ENCODE results near the gene HOXD8.

Gene HOXD8

DNA sequence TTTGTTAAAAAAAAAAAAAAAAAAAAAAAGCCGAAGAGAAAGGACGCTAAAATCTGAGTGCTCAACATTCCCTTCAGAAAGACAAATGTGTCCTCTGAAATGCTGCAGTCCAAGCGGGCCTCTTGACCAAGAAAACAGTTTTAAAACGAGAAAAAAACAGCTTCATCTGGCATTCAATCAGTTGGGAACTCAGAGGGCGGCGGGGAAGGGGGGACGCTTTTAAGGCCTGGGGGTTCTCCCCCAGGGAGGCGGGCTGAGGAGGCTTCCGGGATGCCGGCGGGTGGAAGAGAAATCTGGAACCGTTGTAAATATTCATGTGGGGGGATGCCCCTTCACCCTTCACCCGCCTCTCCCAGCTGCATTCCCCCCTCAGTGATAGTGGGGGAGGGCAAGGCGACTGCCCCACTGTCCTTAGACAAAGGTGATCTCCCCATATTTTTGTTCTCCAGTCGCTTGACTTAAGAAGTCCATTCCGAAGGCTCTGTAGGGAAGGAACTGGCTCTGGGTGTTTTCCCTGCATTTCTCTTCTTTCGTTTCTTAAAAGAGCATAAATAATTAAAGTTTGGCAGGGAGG, 25.7 kb upstream of the HOXD8 start:
- no peak for DNase-seq

DNA sequence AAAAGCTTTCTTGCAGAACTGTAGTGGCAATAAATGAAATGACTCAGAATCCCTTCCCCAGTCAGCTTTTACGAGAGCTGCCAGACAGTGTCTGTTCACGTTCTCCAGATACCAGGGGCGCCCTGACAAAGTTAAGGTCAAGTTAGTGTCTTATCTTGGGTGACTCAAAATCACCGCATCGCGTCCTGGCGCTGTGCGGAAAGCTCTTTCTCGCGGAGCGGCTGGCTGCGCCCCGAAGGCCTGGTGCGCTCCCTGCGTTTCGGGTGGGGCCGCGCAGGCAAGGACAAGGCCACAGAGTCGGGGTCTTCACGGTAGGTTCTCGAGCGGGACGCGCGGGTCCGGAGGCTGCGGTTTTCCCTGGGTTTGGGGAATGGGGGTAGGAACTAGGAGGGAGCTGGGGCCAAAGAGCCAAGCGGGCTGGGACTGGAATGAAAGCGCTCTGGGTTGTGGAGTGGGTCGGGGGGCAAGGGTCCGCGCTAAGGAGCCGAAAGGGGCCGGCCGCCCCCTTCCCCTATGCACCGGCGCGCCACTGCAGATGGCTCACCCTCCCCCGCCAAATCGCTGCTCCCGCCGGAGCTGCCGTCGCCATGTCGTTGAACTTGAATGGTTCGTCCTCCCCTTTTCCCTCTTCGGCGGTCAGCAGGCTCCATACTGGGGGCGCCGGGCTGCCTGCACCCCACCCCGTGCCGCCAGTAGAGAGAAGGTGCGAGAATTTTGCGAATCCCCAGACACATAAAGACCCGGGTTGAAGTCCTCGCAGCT, 25.0 kb upstream of the HOXD8 start:
- no peak for DNase-seq

DNA sequence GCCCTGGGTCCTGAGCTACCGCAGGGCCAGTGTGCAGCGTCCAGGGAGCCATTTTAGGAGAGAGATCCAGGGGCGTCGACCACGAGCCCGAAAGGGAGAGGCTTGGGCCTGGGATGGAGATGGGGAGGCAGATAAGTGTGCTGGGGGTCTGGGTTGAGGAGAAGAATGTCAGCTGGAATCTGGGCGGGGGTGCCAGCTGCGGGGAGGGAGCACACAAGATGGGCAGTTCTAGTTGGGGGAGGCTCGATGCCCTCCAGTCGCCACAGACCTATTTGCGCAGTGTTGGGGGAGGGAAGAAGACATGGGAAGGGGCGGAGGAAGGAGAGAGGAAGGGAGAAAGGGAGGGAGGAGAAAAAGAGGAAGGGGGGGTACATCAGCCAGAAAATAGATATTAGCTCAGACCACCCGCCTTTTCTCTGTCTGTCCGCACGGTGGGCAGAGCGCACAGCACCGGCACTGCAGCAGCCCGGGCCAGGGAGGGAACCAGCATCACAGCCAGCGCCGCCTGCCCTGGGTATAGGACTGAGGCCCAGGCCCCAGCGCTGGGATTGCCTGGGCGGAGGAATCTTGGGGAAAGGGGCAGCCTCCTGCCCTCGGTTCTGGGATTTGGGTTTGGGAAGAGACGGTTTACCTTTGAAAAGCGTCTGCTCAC, 24.3 kb upstream of the HOXD8 start:
- DNase-seq: no peak

DNA sequence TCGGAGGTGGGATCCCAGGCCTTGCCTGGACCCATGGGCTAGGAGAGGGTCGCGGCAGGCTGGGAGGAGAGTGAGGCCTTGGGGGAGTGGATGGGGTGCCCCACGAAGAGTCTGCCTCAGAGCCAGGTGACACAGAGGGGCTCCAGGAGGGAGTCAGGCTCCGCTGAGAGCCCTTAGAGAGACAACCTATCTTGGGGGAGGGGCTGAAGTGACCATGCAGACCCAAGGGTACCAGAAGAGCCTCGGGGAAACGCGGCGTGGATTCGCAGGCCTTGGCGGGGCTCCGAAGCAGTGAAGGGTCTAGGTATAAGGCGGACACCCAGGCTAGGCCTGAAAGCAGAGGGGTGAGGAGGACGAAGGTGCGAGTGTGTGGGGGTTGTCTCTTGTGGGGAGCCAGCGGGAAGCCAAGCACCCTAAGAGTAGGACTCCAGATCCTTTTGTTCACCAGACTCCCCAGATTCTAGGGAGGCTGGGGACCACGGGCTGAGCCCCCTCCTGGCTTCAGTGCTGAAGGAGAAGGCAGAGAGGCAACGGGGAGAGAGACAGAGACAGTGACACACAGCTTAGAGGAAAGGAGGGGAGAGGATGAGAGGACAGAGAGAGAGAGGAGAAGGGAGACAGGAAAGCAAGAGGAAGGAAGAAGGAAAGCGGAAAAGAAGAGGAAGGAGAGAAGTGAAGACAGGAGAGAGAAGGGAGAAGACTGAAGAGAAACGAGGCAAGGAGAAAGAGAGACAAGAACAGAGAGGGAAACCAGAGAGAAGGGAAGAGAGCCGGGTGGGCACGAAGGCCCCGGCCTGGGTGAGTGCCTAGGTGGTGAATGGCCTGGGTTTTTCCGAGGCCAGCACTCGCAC, 23.6 kb upstream of the HOXD8 start:
- no peak for DNase-seq

DNA sequence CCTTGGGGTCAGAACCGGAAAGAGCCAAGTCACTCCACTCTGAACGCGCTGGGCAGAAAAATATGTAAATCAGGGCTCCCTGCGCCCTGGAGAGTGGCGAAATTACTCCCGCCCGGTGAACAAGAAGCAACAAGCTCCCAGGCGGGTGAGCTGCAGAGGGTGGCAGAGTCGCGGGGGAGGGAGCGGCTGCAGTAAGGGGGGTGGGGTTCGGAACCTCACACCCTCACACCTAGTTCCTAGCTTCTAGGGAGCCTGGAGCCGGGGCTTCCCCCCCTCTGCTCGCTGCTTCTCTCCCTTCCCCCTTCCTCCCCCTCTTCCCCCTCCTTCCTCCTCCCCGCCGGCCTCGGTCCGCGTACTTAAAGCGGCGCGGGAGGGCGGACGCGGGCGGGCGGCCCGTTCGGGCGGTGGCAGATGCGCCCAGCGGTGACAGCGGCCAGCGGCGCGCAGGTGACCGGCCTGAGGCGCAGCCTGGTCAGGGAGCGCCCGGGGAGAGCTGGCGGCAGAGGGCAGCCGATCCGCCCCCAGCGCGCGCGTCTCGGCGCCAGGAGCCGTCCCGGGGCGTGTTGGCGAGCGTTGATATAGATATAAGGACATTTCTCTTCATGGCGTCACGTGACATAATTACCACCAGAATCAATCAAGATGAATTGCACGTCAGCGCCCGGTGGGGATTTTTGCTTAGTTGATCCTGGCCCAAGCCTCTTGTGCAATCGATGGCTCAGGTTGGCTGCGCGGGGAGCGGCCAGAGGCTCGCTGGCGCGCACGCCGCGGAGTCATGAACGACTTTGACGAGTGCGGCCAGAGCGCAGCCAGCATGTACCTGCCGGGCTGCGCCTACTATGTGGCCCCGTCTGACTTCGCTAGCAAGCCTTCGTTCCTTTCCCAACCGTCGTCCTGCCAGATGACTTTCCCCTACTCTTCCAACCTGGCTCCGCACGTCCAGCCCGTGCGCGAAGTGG, 22.6 kb upstream of the HOXD8 start, which contains the start of gene HOXD11:
Gene HOXD11, plus strand, starts transcription at position 700 of the 959 bp plus-strand sequence. Its CDS starts 76 bp downstream, at position 776.
- peak; percentile 78 for DNase-seq

DNA sequence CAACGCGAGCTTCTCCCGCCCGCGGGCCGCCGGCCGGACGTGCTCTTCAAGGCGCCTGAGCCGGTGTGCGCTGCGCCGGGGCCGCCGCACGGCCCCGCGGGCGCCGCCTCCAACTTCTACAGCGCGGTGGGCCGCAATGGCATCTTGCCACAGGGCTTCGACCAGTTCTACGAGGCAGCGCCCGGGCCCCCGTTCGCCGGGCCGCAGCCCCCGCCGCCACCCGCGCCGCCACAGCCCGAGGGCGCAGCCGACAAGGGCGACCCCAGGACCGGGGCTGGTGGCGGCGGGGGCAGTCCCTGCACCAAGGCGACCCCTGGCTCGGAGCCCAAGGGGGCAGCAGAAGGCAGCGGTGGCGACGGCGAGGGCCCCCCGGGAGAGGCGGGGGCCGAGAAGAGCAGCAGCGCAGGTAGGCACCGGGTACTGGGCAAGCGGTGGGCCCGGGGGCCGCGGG, 21.7 kb upstream of the HOXD8 start:
- DNase-seq: no peak

DNA sequence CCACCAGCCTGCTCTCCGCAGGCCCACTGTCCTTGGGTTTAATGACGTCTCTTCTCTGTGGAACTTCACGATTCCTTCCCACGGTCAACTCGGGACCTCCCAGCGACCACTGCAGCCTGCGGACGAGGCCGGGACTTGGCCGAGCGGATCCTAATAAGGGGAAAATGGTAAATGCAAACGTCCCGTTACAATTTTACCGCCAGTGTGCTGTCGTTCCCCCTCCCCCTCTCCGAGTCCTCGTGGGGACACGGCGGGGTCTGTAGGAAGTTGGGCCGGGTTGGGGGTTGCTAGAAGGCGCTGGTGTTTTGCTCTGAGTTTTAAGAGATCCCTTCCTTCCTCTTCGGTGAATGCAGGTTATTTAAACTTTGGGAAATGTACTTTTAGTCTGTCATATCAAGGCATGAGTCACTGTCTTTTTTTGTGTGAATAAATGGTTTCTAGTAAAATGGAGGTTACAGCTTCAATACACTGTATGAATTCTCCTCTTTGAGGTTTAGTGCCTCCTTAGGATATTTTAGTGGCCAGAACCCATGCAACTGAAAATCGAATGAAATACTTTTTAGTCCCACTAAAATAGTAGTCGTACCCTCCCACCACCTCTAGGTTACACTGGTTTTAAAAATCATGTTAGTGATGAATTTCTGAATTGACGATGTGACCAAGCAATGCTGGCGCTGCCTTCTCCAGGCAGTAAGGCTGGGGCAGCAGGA, 20.2 kb upstream of the HOXD8 start:
- peak; percentile 35 for DNase-seq

DNA sequence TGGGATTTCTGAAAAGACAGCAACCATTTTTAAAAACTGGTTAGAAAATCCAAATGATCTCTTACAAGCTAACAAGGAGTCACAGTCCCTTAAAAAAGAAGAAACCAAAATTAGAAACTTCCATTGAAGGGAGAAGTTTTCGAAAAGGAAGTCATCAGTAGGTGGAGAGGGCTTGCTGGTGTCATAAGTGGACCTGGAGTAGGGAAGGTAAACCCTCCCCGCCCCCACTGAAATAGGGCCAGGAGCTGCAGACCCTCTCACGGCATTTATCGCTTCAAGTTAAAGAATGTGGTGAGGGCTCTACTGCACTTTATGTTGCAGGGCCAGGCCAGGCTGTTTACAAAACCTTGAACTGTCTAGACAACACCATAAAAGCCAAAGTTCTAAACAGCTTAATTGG, 19.6 kb upstream of the HOXD8 start:
- DNase-seq: no peak

DNA sequence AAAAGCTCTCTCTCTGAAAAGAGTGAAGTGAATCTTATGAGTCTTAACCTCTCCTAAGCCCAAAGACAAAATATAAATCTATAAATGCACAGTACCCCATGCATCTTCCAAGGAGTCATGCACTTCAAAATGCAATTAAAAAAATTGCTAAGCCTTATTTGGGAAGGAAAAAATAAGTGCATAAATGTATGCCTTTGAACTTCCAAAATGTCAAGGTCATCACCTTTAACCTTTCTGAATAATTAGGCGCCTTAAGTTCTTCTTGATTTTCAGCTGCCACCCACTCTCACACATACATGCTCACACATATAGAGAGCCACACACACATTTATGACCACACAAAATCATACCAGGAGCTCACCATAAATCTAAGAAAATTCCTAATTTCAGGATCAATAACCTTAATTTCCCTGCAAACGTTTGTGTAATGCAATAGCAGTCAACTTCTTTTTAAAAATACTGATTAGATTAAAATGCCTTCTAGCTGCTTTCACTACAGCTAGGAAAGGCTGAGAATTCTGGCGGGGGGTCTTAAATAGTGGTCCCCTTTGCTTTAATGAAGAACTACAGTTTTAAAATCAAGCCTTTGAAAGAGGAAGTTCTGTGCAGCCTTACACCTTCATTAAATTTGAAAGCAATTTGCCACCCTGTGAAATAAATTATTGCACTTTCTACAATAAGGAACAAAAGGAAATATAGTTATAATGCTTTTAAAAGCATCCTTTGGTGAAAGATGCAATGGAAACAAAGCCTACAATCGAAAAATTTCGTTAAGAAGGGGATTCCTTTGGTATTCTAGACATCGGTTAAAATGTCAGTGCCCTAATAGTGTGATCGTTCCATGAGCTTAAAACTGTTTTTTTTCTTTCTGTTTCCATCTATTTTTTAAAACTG, 18.8 kb upstream of the HOXD8 start:
- DNase-seq: peak; percentile 37

DNA sequence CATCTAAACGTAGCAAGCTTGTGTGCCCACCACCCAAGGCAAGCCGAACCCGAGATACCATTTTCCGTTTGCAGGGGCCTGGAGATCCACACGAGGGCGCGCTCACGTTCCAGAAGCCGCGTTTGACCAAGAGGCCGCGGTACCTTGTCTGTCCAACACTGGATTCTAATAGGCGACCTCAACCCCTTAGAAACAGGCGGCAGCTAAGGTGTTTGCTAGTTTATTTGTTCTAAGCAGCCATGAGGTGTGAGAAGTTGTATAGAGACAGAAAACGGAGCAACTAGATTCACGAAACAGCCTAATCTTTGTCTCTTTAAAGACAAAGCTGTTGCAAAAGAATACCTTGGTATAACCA, 18.2 kb upstream of the HOXD8 start:
- peak; percentile 96 for DNase-seq

DNA sequence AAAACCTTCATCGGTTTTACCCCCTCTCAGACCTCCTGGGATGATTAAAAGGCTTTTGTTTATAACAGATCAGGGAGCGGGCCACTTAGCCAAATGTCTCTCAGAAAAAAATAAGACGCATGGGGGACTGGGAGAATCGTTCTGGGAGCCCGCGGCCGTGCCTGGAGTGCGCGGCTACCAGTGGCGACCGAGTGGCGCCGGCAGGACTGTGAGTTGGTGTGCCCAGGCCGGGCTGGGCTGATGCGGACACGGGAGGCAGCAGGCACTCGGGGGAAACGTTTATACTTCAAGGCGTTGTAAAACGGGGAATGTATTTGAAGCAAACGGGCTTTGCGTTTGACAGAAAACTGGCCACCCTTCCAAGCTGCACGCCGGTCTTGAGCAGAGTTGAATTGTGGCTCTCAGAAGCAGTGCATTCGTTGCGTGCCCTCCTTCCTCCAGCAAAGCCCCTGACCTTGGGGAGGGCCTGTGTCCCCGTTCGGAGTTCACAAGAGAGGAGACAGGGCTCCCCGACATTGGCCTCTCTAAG, 17.6 kb upstream of the HOXD8 start:
- peak; percentile 24 for DNase-seq

DNA sequence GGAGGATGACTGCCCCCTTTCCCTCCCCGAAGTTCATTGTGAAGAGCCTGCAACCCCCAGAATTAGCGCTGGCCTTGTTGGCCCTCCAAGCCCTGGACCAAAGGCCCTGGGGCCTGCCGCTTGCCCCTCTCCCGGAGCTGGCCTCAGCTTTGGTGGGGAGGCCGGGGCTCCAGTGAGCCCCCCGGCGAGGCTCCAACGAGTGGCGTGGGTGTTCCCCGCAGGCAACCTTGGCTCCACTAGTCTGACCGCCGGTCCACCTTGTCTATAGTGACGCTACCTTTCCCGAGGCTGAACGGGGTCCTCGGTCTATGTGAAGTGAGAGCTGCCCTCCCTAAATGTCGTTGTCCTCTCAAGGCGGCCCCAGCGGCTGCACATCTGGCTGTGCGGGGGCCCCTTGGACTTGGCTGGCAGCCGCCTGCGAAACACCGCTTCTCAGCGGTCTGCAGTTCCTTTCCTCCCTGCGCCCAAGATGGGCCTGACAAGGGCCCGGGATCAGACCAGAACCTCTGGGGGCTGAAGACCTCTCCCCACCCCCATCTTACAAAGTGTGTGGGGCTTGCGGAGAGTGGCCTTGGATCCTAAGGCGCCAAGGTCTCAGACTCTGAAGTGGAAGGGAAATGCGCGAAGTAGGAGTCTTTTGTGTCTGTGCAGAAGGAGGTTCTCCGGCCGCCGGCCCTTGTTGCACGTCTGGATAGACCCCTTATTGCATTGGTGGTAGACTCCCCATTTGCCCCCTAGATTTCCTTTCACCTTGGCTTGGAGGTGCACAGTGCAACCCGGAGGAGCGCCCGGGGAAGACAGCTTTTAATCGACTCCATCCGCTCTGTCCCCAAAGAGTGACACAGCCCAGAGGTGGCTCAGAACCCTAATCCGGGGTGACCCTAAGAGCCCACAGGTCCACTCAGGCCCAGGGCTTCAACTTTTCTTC, 16.9 kb upstream of the HOXD8 start:
- peak; percentile 31 for DNase-seq

DNA sequence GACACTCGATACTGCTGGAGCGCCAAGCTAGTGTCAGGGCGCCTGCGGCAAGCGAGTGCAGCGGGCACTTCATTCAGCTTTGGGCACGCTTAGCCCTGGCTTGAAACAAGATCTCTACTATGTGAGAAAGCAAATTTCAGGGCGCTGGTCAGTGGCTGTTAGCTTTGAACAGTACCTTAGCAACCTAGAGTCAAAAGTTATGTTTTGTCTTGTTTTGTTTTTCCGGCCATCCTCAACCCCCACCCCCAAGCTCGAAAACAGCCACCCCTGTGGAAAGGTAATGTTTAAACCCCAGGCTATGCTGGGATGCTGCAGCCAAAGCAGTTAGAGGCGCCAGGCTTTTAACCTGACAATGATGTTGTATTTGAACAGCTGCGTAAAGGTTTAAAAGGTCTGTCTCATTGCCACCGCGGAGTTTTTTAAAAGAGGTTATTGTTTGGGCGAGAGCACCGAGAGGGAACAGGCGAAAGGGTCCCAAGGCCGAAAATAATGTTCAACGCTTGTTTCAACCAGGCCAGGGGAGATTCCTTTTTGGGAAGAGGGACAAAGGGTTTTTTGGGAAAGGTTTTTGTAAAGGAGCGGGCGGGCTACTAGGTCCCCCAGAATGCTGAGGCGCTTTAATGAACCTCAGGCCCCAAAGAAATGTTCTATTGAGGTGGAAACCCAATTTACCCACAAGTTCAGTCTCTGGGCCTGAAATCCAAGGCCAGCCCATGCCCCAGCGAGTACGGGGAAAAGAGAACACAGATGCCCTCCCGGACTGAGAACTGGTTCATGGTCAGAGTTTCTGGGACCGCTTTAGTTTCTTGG, 15.2 kb upstream of the HOXD8 start:
- DNase-seq: peak; percentile 95

DNA sequence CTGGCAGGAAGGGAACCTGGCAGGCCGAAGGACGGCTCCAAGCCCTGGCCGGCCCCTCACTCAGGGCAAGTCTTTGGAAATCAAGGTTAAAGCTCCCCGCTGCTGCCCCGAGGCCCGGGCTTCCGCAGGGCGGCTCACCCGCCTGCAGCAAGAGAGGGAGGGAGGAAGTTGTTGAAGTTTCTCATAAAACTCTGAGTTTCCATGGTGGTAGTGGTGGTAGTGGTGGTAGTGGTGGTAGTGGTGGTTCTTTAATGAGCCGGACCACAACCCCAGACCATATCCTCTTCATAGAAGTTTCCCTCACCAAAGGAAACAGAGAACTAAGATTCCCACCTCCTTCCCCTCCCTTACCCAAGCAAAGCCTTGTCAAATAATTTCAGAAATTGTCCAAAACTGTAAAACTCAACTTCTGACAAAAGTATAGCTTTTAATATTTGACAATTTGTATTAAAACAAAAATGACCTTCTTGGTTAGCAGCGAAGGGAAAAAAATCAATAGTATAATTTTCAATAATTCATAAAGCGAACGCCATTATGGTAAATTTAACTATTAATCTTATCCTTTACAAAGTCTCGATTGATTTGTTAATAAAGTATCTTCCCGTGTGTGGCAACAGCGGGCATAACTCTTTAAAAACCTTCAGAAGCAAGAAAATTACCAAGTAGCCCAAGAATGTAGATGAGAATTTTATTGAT, 14.4 kb upstream of the HOXD8 start:
- DNase-seq: no peak

DNA sequence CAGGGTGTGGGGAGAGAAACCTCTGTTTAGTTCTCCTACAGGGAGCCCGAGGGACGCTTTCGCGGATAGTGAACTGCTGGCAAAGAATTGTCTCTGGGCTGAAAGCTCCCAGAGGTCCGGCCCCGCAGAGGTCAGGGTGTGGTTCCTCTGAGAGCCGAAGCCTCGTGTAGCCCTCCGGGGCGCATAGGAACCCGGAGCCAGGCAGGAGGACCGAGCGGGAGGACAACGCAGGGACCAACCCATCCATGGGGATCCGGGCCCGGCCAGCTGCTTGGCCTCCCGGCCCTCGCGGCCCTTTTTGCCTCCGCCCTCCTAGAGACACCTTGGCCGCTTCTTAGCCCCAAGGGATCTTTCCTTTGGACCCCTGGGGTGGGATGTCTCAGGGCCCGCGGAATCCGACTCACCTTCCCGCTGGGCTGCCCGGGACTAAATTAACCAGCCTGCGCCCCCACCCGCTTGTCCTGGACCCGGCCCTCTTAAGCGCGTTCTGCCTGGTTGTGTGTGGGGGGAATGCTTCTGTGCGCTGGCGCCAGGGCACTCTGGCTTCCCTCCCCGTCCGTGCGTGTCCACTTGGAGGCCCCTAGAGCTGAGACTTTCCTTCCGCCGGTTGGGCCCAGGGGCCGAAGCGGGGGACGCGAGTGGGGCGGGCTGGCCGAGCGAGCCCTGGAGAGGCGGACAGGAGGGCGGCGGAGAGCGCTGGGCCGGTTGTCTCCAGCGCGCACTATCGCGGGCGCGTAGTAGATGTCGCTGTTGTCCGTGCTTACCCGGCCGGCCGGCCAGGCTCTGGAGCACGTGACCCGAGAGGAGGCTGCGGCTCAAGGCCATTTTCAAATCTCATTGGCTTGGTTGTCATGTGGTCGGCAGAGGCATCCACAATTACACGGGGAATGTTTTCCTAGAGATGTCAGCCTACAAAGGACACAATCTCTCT, 13.4 kb upstream of the HOXD8 start, which contains the start of gene HOXD10:
Gene HOXD10, plus strand, starts transcription at position 896 of the 931 bp plus-strand sequence. CDS start 56 bp downstream, outside the sequence.
- no peak for DNase-seq

Measured in NCI-H748 treated with DMSO at 0.1 percent for 48 hours (cell line).